Measurements from ENCODE around the gene HOXB8.

Gene HOXB8

GRCh38 chr17:48567646-48568354, 47.3 kb downstream of the HOXB8 start:
- DNase-seq (ENCODE audit: low spot score) = no peak

GRCh38 chr17:48567209-48567608, 47.9 kb downstream of the HOXB8 start:
- no peak for DNase-seq (ENCODE audit: low spot score)

DNA sequence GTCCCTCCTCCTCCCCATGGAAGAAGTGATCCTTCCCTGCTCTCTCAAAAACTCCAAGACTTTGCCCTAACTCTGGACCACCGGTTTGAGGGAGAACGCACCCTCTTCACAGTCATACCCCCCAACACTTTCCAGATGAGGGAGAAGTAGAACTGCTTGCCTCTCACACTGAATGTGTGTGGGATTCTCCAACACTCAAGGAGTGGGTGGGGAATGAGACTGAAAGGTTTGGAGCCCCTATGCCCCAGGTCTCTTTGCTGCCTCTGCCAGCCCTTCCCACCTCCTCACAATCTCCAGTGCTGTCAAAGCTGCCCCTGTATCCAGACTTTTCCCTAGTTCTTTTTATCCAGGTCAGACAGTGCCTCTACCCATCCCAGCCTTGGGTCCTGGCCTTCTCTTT, 48.4 kb downstream of the HOXB8 start:
- DNase-seq (ENCODE audit: low spot score) = no peak

DNA sequence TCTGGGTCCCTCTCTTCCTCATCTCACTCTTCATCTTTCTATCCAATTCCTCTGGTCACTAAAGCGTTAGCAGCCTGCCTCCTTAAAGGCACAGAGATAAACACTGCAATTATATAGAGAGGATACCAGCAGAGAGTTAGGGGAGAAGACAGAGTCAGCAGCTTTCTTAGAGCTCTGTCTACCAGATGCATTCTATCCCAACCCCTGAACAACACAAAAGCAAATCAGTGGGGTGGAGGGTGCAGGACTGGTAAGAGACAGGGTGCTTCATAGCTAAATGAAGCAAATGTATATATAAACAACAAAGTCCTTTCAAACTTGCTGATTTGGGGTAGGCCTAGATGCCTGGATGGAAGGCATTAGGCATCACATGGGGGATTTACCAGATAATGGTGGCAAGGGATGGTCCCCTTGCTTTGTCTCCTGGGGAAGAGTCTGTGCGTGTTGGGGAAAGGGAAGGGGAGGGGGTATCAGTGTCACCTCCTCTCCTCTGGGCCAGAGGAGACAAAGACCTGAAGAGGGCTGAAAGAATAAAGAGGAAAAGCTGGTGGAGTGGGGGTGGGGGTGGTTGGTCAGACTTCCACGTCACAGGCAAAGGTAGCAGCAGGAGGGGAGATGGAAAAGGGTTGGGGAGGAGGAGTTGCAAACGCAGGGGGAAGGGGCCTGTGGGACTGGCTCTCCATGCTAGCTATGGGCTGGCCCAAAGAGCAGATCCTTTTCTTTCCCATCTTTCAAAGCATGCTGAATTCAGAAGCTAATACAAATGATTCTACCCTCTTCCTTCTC, 49.0 kb downstream of the HOXB8 start:
- DNase-seq (ENCODE audit: low spot score) = no peak

DNA sequence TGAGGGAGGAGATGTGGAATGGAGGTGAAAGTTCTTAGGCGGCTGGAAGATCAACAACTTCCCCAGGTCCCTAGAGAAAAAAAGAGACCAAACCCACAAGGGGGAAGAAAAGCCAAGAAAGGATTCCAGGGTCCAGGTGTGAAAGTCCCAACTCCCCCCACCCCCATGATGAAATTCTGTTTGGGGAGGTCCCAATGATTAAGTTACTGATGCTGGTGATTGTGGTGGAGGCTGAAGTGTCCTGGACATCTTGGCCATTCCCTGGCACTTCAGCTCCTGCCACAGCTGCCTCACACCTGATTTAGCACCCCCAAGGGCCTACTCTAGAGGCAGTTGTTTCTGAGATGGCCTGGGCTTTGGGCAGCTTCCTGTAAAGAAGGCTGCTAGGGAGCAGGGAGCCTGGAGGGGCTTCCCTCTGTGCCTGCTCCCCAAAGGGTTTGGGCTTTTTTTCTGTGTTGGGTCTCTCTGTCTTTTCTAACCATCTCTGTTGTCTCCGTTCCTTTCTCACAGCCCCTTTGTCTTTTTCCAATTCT, 50.0 kb downstream of the HOXB8 start:
- no peak for DNase-seq (ENCODE audit: low spot score)

GRCh38 chr17:48564188-48565021, 50.7 kb downstream of the HOXB8 start:
- DNase-seq (ENCODE audit: low spot score) = no peak

GRCh38 chr17:48563867-48564187, 51.3 kb downstream of the HOXB8 start:
- DNase-seq (ENCODE audit: low spot score) = no peak

DNA sequence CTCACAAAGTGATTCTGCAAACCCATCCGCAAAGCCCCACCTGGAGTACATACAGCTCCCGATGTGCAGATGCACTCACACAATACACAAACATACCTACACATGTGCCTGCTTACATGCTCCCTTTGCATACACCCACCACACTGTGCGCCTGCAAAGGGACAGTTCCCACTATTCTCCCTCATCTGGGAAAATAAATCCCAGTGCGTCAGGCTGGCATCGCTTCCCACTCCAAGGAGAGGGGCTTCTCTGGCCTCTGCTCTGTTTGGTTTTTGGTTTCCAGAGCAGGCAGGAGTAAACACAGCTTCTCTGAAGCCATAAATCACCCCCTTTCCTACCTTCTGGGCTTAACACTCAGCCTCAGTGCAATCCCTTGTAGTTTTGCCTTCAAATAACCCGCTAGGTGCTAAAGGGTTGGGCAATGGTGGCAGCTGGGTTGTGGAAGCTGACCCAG, 51.7 kb downstream of the HOXB8 start:
- DNase-seq (ENCODE audit: low spot score) = no peak

DNA sequence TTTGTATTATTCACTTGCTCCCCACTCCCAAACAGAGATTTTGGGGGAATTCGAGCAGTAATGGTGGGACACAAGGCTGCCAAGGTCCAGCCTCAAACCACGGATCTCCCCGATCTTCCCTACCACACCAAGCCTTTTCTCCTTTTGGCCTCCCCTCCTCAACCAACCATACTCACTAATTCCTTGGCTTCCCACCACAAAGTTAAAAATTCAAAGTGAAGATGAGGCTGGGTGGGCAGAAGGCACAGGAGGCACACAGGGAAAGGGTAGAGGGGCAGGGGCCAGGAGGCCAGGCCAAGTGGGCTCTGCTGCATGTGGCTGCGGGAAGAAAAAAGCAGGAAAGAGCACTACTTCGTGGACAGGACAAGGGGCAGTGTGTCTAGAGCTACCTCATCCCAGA, 52.2 kb downstream of the HOXB8 start:
- no peak for DNase-seq (ENCODE audit: low spot score)
